ENCODE results near the gene MTG1.
"Not testable (repeated sequence)": the region's sequence is repeated elsewhere in the genome, so short reads cannot be mapped to it uniquely, and the experiment has no call there.

Gene MTG1

DNA sequence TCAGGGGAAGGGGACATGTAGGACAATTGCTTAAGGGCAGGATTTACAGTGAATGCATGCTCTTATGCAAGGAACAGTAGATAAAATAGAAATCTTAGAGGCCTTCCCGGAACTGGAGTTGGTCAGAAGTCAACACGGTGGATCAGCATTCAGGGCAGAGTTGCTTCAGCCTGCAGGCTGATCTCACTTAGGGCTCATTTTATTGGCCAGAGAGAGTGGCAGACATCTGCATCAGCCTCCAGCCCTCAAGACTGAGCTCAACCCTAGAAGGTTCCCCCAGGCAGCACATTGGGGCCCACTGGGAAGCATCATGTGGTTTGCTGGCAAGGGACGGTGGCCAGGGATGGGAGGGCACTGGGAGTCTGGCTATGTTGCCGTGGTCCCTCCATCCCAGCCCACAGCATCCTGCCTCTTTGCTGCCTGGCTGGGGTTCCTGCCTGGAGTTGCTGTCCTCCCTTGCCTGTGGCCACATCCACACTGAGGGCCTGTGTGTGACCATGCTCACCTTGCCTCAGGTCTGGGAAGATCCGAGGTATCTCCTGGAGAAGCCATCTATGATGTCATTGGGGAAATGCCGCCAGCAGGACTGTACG is 72.8 kb downstream of the MTG1 start:
- POLR2A ChIA-PET: no interaction called here

DNA sequence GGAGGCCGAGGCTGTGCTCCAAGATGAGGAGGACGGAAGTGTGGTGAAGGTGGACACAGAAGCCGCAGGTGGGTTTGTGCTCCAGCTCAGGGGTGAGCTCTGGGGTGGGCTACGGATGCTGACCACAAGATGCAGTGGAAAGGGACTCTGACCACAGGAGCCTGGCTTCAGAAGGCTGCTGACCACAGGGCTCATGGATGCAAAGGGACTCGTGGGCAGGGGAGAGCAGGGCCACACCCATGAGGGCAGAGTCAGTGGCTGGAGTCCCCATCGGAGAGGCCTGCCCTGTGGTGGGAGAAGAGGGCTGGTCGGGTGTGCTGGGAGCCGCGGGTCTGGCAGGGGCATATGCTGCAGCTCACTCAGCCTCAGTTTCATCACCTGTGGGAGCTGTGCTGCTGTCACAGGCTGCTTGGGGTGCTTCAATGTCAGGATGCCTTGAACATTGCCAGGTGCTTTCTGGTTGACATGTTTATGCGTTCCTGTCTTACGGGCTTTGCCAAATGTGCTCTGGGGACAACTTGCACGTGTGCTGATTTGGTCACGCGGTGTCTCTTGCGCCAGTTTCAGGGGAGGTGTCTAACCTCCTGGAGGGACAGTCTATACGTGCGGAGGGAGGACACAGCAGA is 73.4 kb downstream of the MTG1 start:
- TF ChIP-seq, protein P1, sequence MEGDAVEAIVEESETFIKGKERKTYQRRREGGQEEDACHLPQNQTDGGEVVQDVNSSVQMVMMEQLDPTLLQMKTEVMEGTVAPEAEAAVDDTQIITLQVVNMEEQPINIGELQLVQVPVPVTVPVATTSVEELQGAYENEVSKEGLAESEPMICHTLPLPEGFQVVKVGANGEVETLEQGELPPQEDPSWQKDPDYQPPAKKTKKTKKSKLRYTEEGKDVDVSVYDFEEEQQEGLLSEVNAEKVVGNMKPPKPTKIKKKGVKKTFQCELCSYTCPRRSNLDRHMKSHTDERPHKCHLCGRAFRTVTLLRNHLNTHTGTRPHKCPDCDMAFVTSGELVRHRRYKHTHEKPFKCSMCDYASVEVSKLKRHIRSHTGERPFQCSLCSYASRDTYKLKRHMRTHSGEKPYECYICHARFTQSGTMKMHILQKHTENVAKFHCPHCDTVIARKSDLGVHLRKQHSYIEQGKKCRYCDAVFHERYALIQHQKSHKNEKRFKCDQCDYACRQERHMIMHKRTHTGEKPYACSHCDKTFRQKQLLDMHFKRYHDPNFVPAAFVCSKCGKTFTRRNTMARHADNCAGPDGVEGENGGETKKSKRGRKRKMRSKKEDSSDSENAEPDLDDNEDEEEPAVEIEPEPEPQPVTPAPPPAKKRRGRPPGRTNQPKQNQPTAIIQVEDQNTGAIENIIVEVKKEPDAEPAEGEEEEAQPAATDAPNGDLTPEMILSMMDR (IDR thresholded peaks at IDR 0.05; ENCODE audit: control extremely low read depth, extremely low read depth, low read depth, missing control alignments): no peak
- no peak for DNase-seq (ENCODE audit: extremely low spot score)
- POLR2A ChIA-PET: no interaction called here
- CTCF ChIA-PET: no interaction called here

More for the DNA sequence above, 72.8 kb downstream of the MTG1 start:
- CTCF ChIA-PET: interaction anchor here (0.7 kb wide), 1 partner anchor 28 kb away, joined by 3 read pairs; no protein-coding TSS in a partner anchor
- TF ChIP-seq, protein P1 (IDR thresholded peaks at IDR 0.05; ENCODE audit: control extremely low read depth, extremely low read depth, low read depth, missing control alignments): no peak
- peak; percentile 9 for DNase-seq (ENCODE audit: extremely low spot score)

DNA sequence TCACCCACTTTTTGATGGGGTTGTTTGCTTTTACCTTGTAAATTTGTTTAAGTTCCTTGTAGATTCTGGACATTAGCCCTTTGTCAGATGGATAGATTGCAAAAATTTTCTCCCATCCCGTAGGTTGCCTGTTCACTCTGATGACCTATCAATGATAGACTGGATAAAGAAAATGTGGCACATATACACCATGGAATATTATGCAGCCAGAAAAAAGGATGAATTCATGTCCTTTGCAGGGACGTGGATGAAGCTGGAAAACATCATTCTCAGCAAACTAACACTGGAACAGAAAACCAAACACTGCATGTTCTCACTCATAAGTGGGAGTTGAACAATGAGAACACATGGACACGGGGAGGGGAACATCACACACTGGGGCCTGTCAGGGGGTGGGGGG is 75.2 kb downstream of the MTG1 start:
- DNase-seq (ENCODE audit: extremely low spot score); POLR2A ChIA-PET; CTCF ChIA-PET: not testable (repeated sequence)

DNA sequence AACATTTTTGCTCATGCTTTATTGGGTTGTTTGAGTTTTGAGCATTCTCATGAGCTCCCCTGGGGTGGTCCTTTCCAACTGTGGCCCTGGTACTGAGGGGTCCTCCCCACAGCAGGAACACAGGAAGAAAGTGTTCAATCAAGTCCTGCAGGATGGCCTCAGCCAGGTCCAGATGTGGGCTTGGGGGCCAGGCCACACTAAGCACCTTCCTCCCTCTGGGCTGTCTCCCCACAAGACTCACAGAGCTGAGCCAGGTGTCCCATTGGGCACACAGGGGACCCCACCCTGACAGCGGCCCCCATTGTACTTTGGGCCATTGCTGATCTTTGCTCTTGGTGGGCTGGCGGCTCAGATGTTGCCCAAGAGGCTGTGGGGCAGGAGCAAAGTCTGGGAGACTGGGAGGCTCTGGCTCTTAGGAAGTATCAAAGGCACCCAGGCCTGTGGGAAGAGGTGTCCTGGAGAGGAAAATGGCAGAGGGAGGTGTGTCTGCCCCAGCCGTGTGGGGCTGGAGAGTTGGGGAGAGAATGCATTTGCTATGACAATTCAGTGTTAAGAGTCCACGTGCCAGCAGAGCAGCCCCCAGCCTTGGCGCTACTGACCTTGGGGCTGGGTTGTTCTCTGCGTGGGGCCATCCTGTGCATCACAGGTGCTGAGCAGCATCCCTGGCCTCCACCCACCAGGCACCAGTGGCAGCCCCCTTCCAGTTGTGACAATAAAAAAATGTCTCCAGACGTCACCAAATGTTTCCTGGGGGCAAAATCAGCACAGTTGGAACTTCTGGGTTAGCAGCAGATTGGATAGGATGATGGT is 77.5 kb downstream of the MTG1 start:
- CTCF ChIA-PET: no interaction called here

More for the DNA sequence above, 77.5 kb downstream of the MTG1 start:
- TF ChIP-seq, protein P1 (IDR thresholded peaks at IDR 0.05; ENCODE audit: control extremely low read depth, extremely low read depth, low read depth, missing control alignments): no peak
- POLR2A ChIA-PET: no interaction called here
- no peak for DNase-seq (ENCODE audit: extremely low spot score)

Measured in GM10248 (cell line).